Measurements from ENCODE around the gene CCDC86. TPM values are rescaled to one million over a fixed set of nuclear protein-coding genes. Genes with fewer than 3 reads are reported as not detected.

CCDC86 gene
- total and polyA plus RNA-seq, 10 of the 15 experiments (the other 5 are each of a cell fraction or from before 2014, with no cell fraction given) = 2.0 to 87.2 (median 38.7) TPM

DNA sequence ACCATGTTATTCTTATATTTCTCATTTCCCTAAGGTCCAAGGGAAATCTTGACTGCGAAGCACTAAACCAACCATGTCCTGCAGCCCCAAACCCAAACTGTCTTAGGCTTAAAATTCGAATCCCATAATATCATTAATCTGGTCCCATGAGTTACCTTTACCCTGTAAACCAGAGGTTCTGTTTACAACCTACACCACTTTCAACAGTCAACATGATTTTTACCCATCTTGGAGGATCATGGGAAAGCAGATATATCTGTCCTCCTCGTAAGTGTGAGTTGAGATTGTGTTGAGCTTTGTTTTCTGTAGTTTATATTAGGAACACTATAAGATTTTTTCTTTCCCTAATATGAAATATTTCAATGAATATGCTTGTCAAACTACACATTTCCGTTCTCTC lies 58.1 kb downstream of the CCDC86 start (continued):
- TF ChIP-seq, protein P1, sequence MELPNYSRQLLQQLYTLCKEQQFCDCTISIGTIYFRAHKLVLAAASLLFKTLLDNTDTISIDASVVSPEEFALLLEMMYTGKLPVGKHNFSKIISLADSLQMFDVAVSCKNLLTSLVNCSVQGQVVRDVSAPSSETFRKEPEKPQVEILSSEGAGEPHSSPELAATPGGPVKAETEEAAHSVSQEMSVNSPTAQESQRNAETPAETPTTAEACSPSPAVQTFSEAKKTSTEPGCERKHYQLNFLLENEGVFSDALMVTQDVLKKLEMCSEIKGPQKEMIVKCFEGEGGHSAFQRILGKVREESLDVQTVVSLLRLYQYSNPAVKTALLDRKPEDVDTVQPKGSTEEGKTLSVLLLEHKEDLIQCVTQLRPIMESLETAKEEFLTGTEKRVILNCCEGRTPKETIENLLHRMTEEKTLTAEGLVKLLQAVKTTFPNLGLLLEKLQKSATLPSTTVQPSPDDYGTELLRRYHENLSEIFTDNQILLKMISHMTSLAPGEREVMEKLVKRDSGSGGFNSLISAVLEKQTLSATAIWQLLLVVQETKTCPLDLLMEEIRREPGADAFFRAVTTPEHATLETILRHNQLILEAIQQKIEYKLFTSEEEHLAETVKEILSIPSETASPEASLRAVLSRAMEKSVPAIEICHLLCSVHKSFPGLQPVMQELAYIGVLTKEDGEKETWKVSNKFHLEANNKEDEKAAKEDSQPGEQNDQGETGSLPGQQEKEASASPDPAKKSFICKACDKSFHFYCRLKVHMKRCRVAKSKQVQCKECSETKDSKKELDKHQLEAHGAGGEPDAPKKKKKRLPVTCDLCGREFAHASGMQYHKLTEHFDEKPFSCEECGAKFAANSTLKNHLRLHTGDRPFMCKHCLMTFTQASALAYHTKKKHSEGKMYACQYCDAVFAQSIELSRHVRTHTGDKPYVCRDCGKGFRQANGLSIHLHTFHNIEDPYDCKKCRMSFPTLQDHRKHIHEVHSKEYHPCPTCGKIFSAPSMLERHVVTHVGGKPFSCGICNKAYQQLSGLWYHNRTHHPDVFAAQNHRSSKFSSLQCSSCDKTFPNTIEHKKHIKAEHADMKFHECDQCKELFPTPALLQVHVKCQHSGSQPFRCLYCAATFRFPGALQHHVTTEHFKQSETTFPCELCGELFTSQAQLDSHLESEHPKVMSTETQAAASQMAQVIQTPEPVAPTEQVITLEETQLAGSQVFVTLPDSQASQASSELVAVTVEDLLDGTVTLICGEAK (IDR thresholded peaks at IDR 0.05; ENCODE audit: borderline replicate concordance) = no peak
- TF ChIP-seq TAF1 (IDR thresholded peaks at IDR 0.05; ENCODE audit: borderline replicate concordance, low read depth, low read length) (no peak), CREM (IDR thresholded peaks at IDR 0.05; ENCODE audit: low read depth) (no peak), LARP7 (IDR thresholded peaks at IDR 0.05) (no peak), ZNF622 (IDR thresholded peaks at IDR 0.05) (no peak), WRNIP1 (IDR thresholded peaks at IDR 0.05; ENCODE audit: borderline replicate concordance, low read depth, low read length) (no peak), NBN (IDR thresholded peaks at IDR 0.05) (no peak), ZZZ3 (IDR thresholded peaks at IDR 0.05; ENCODE audit: control insufficient read depth, insufficient read length, low read depth) (no peak), SIX5 (IDR thresholded peaks at IDR 0.05; ENCODE audit: low read depth, low read length, severe bottlenecking) (no peak), NR2C2 (IDR thresholded peaks at IDR 0.05; ENCODE audit: borderline replicate concordance, control insufficient read depth, insufficient read length, low read depth) (no peak)
- TF ChIP-seq, protein P2, sequence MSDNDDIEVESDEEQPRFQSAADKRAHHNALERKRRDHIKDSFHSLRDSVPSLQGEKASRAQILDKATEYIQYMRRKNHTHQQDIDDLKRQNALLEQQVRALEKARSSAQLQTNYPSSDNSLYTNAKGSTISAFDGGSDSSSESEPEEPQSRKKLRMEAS (IDR thresholded peaks at IDR 0.05; ENCODE audit: low read depth, low read length) = no peak

Other genes starting within 250 kb of the CCDC86 start
Only the 7 nearest of the 11 such genes appear.
- gene MS4A15, start 85.2 kb upstream of the CCDC86 start, total RNA-seq (2014; rRNA removed) = 0.27 and 0.62 TPM in 2 replicates
- gene MS4A15, start 85.2 kb upstream of the CCDC86 start, total RNA-seq (2014; rRNA removed; fragmentation: Illumina TruSeq; extraction: Trizol) = 0.18 and 0.45 TPM in 2 replicates
- gene MS4A15, start 85.2 kb upstream of the CCDC86 start, total RNA-seq (2021) = 0.46 and 0.56 TPM in 2 replicates
- gene MS4A15, start 85.2 kb upstream of the CCDC86 start, polyA plus RNA-seq (2011; rRNA removed) = 0.22 and 0.35 TPM in 2 replicates
- gene MS4A15, start 85.2 kb upstream of the CCDC86 start, polyA plus RNA-seq (2014; fragmentation: Illumina TruSeq; extraction: Trizol) = 0.71 TPM in 1 of 2 replicates, not detected in the other
- gene MS4A15, start 85.2 kb upstream of the CCDC86 start, polyA plus RNA-seq (2014; fragmentation: Nextera tagmentation; extraction: Ambion mirVana) = under 1 TPM; 0.05 to 0.08 TPM
- gene MS4A15, start 85.2 kb upstream of the CCDC86 start, polyA plus RNA-seq (2014; rRNA removed) = 0.22 and 0.55 TPM in 2 replicates
- gene MS4A15, start 85.2 kb upstream of the CCDC86 start, polyA plus RNA-seq (2016; fragmentation: Nextera tagmentation; extraction: Ambion mirVana) = under 1 TPM; 0.62 to 0.84 TPM
- not detected in 2 replicates for gene MS4A10, start 56.8 kb upstream of the CCDC86 start, total RNA-seq (2014; rRNA removed)
- not detected in 2 replicates for gene MS4A10, start 56.8 kb upstream of the CCDC86 start, total RNA-seq (2014; rRNA removed; fragmentation: Illumina TruSeq; extraction: Trizol)
- not detected in 2 replicates for gene MS4A10, start 56.8 kb upstream of the CCDC86 start, total RNA-seq (2021)
- gene MS4A10, start 56.8 kb upstream of the CCDC86 start, polyA plus RNA-seq (2011; rRNA removed) = not detected in 2 replicates
- not detected in 2 replicates for gene MS4A10, start 56.8 kb upstream of the CCDC86 start, polyA plus RNA-seq (2014; fragmentation: Illumina TruSeq; extraction: Trizol)
- gene MS4A10, start 56.8 kb upstream of the CCDC86 start, polyA plus RNA-seq (2014; fragmentation: Nextera tagmentation; extraction: Ambion mirVana) = not detected
- not detected in 2 replicates for gene MS4A10, start 56.8 kb upstream of the CCDC86 start, polyA plus RNA-seq (2014; rRNA removed)
- gene MS4A10, start 56.8 kb upstream of the CCDC86 start, polyA plus RNA-seq (2016; fragmentation: Nextera tagmentation; extraction: Ambion mirVana) = not detected
- gene PTGDR2, start 13.8 kb downstream of the CCDC86 start, total RNA-seq (2014; rRNA removed) = not detected in 2 replicates
- not detected in 2 replicates for gene PTGDR2, start 13.8 kb downstream of the CCDC86 start, total RNA-seq (2014; rRNA removed; fragmentation: Illumina TruSeq; extraction: Trizol)
- 0.13 TPM in 1 of 2 replicates, not detected in the other for gene PTGDR2, start 13.8 kb downstream of the CCDC86 start, total RNA-seq (2021)
- gene PTGDR2, start 13.8 kb downstream of the CCDC86 start, polyA plus RNA-seq (2011; rRNA removed) = not detected in 2 replicates
- 0.01 TPM in 1 of 2 replicates, not detected in the other for gene PTGDR2, start 13.8 kb downstream of the CCDC86 start, polyA plus RNA-seq (2014; fragmentation: Illumina TruSeq; extraction: Trizol)
- not detected for gene PTGDR2, start 13.8 kb downstream of the CCDC86 start, polyA plus RNA-seq (2014; fragmentation: Nextera tagmentation; extraction: Ambion mirVana)
- 0.03 TPM in 1 of 2 replicates, not detected in the other for gene PTGDR2, start 13.8 kb downstream of the CCDC86 start, polyA plus RNA-seq (2014; rRNA removed)
- gene PTGDR2, start 13.8 kb downstream of the CCDC86 start, polyA plus RNA-seq (2016; fragmentation: Nextera tagmentation; extraction: Ambion mirVana) = under 1 TPM; 0.17 to 0.28 TPM
- not detected in 2 replicates for gene ZP1, start 25.4 kb downstream of the CCDC86 start, total RNA-seq (2014; rRNA removed)
- gene ZP1, start 25.4 kb downstream of the CCDC86 start, total RNA-seq (2014; rRNA removed; fragmentation: Illumina TruSeq; extraction: Trizol) = not detected in 2 replicates
- gene ZP1, start 25.4 kb downstream of the CCDC86 start, total RNA-seq (2021) = not detected in 2 replicates
- not detected in 2 replicates for gene ZP1, start 25.4 kb downstream of the CCDC86 start, polyA plus RNA-seq (2011; rRNA removed)
- gene ZP1, start 25.4 kb downstream of the CCDC86 start, polyA plus RNA-seq (2014; fragmentation: Illumina TruSeq; extraction: Trizol) = not detected in 2 replicates
- gene ZP1, start 25.4 kb downstream of the CCDC86 start, polyA plus RNA-seq (2014; fragmentation: Nextera tagmentation; extraction: Ambion mirVana) = not detected
- not detected in 2 replicates for gene ZP1, start 25.4 kb downstream of the CCDC86 start, polyA plus RNA-seq (2014; rRNA removed)
- not detected for gene ZP1, start 25.4 kb downstream of the CCDC86 start, polyA plus RNA-seq (2016; fragmentation: Nextera tagmentation; extraction: Ambion mirVana)
- 95.6 and 109 TPM in 2 replicates for gene PRPF19, start 64.5 kb downstream of the CCDC86 start, total RNA-seq (2014; rRNA removed)
- 48.7 and 53.1 TPM in 2 replicates for gene PRPF19, start 64.5 kb downstream of the CCDC86 start, total RNA-seq (2014; rRNA removed; fragmentation: Illumina TruSeq; extraction: Trizol)
- 165 and 170 TPM in 2 replicates for gene PRPF19, start 64.5 kb downstream of the CCDC86 start, total RNA-seq (2021)
- gene PRPF19, start 64.5 kb downstream of the CCDC86 start, polyA plus RNA-seq (2011; rRNA removed) = 12.9 and 25.6 TPM in 2 replicates
- gene PRPF19, start 64.5 kb downstream of the CCDC86 start, polyA plus RNA-seq (2014; fragmentation: Illumina TruSeq; extraction: Trizol) = 109 and 151 TPM in 2 replicates
- gene PRPF19, start 64.5 kb downstream of the CCDC86 start, polyA plus RNA-seq (2014; fragmentation: Nextera tagmentation; extraction: Ambion mirVana) = 10 to 100 TPM in 1 of 2 experiments, 1 to 10 TPM in 1; 8.7 to 27.7 TPM
- gene PRPF19, start 64.5 kb downstream of the CCDC86 start, polyA plus RNA-seq (2014; rRNA removed) = 74.4 and 88.5 TPM in 2 replicates
- 10 to 100 TPM; 59.8 to 62.9 TPM for gene PRPF19, start 64.5 kb downstream of the CCDC86 start, polyA plus RNA-seq (2016; fragmentation: Nextera tagmentation; extraction: Ambion mirVana)
- gene TMEM109, start 72.0 kb downstream of the CCDC86 start, total RNA-seq (2014; rRNA removed) = 62.8 and 66.8 TPM in 2 replicates
- 38.3 and 43.3 TPM in 2 replicates for gene TMEM109, start 72.0 kb downstream of the CCDC86 start, total RNA-seq (2014; rRNA removed; fragmentation: Illumina TruSeq; extraction: Trizol)
- 124 and 128 TPM in 2 replicates for gene TMEM109, start 72.0 kb downstream of the CCDC86 start, total RNA-seq (2021)
- 8.1 and 25.7 TPM in 2 replicates for gene TMEM109, start 72.0 kb downstream of the CCDC86 start, polyA plus RNA-seq (2011; rRNA removed)
- 73.9 and 115 TPM in 2 replicates for gene TMEM109, start 72.0 kb downstream of the CCDC86 start, polyA plus RNA-seq (2014; fragmentation: Illumina TruSeq; extraction: Trizol)
- 10 to 100 TPM; 21.9 to 52.9 TPM for gene TMEM109, start 72.0 kb downstream of the CCDC86 start, polyA plus RNA-seq (2014; fragmentation: Nextera tagmentation; extraction: Ambion mirVana)
- gene TMEM109, start 72.0 kb downstream of the CCDC86 start, polyA plus RNA-seq (2014; rRNA removed) = 104 and 117 TPM in 2 replicates
- gene TMEM109, start 72.0 kb downstream of the CCDC86 start, polyA plus RNA-seq (2016; fragmentation: Nextera tagmentation; extraction: Ambion mirVana) = 100 to 1,000 TPM; 179 to 199 TPM
- 6.4 and 14.1 TPM in 2 replicates for gene TMEM132A, start 82.3 kb downstream of the CCDC86 start, total RNA-seq (2014; rRNA removed)
- gene TMEM132A, start 82.3 kb downstream of the CCDC86 start, total RNA-seq (2014; rRNA removed; fragmentation: Illumina TruSeq; extraction: Trizol) = 4.1 and 5.6 TPM in 2 replicates
- gene TMEM132A, start 82.3 kb downstream of the CCDC86 start, total RNA-seq (2021) = 16.0 and 25.0 TPM in 2 replicates
- 0.56 and 0.78 TPM in 2 replicates for gene TMEM132A, start 82.3 kb downstream of the CCDC86 start, polyA plus RNA-seq (2011; rRNA removed)
- gene TMEM132A, start 82.3 kb downstream of the CCDC86 start, polyA plus RNA-seq (2014; fragmentation: Illumina TruSeq; extraction: Trizol) = 1.5 and 1.7 TPM in 2 replicates
- gene TMEM132A, start 82.3 kb downstream of the CCDC86 start, polyA plus RNA-seq (2014; fragmentation: Nextera tagmentation; extraction: Ambion mirVana) = under 1 TPM; 0.16 to 0.79 TPM
- 9.9 and 14.6 TPM in 2 replicates for gene TMEM132A, start 82.3 kb downstream of the CCDC86 start, polyA plus RNA-seq (2014; rRNA removed)
- 1 to 10 TPM; 3.4 to 5.2 TPM for gene TMEM132A, start 82.3 kb downstream of the CCDC86 start, polyA plus RNA-seq (2016; fragmentation: Nextera tagmentation; extraction: Ambion mirVana)

Data from GM12878 (cell line).